Measurements from ENCODE around the gene DTNB. TPM values are rescaled to one million over a fixed set of nuclear protein-coding genes. Genes with fewer than 3 reads are reported as not detected.

The DTNB gene
- total RNA-seq, 1 experiment from 2014 or later: 26.3 TPM

- Mint-ChIP-seq H3K4me1 (ENCODE audit: insufficient read depth, unreplicated experiment) (peaks cover 9% of the 10 kb centered on the region), H3K27ac (ENCODE audit: low read depth, unreplicated experiment) (no peak overlapping the region), H3K4me3 (ENCODE audit: unreplicated experiment) (no peak overlapping the region), H3K36me3 (ENCODE audit: insufficient read depth, unreplicated experiment) (peaks cover 7% of the 10 kb centered on the region), H3K27me3 (ENCODE audit: insufficient read depth, unreplicated experiment) (no peaks in the 10 kb centered on the region), H3K9me3 (ENCODE audit: unreplicated experiment) (no peaks in the 10 kb centered on the region)
- intact Hi-C loops (cut with micrococcal nuclease): no loop called here
- no TSS peak for BruUV-seq (replicated peaks)
- no peak for DNase-seq (ENCODE audit: unreplicated experiment)
- CTCF ChIA-PET: interaction anchor here (1.8 kb wide), 1 partner anchor 19 kb away, joined by 4 read pairs; no protein-coding TSS in a partner anchor
- POLR2A ChIA-PET: interaction anchor here (0.6 kb wide), 1 partner anchor 76 kb away, joined by 3 read pairs; no protein-coding TSS in a partner anchor
- TF ChIP-seq CTCF (IDR thresholded peaks at IDR 0.05; ENCODE audit: unreplicated experiment): no peak
Measured at GRCh38 chr2:25381502-25381901, 291.9 kb downstream of the DTNB start.

GRCh38 chr2:25380586-25381375, 292.6 kb downstream of the DTNB start:
- intact Hi-C loops (cut with micrococcal nuclease): no loop called here
- POLR2A ChIA-PET: interaction anchor here (0.6 kb wide), 1 partner anchor 627 kb away, joined by 3 read pairs; no protein-coding TSS in a partner anchor
- no peaks in the 10 kb centered on the region for H3K9me3 Mint-ChIP-seq (ENCODE audit: unreplicated experiment)
- no peaks in the 10 kb centered on the region for H3K27me3 Mint-ChIP-seq (ENCODE audit: insufficient read depth, unreplicated experiment)
- CTCF ChIA-PET: interaction anchor here (0.5 to 1.8 kb wide), 3 partner anchors 19 to 962 kb away, joined by 3 to 4 read pairs (median 4); no protein-coding TSS in a partner anchor
- peaks cover 9% of the 10 kb centered on the region for H3K4me1 Mint-ChIP-seq (ENCODE audit: insufficient read depth, unreplicated experiment)
- H3K36me3 Mint-ChIP-seq (ENCODE audit: insufficient read depth, unreplicated experiment): peaks cover 7% of the 10 kb centered on the region
- no peak overlapping the region for H3K4me3 Mint-ChIP-seq (ENCODE audit: unreplicated experiment)
- no TSS peak for BruUV-seq (replicated peaks)
- no peak overlapping the region for H3K27ac Mint-ChIP-seq (ENCODE audit: low read depth, unreplicated experiment)
- no peak for TF ChIP-seq CTCF (IDR thresholded peaks at IDR 0.05; ENCODE audit: unreplicated experiment)
- DNase-seq (ENCODE audit: unreplicated experiment): no peak

- Mint-ChIP-seq H3K27ac (ENCODE audit: low read depth, unreplicated experiment) (no peak overlapping the region), H3K4me3 (ENCODE audit: unreplicated experiment) (no peak overlapping the region), H3K36me3 (ENCODE audit: insufficient read depth, unreplicated experiment) (peaks cover 7% of the 10 kb centered on the region), H3K27me3 (ENCODE audit: insufficient read depth, unreplicated experiment) (no peaks in the 10 kb centered on the region), H3K9me3 (ENCODE audit: unreplicated experiment) (no peaks in the 10 kb centered on the region), H3K4me1 (ENCODE audit: insufficient read depth, unreplicated experiment) (peaks cover 9% of the 10 kb centered on the region)
- TF ChIP-seq CTCF (IDR thresholded peaks at IDR 0.05; ENCODE audit: unreplicated experiment): no peak
- POLR2A ChIA-PET: interaction anchor here (0.6 kb wide), 1 partner anchor 628 kb away, joined by 3 read pairs; no protein-coding TSS in a partner anchor
- no peak for DNase-seq (ENCODE audit: unreplicated experiment)
- no TSS peak for BruUV-seq (replicated peaks)
- intact Hi-C loops (cut with micrococcal nuclease): no loop called here
- CTCF ChIA-PET: interaction anchor here (0.5 kb wide), 1 partner anchor 962 kb away, joined by 4 read pairs; no protein-coding TSS in a partner anchor
Measured at GRCh38 chr2:25380023-25380422, 293.4 kb downstream of the DTNB start.

DNA sequence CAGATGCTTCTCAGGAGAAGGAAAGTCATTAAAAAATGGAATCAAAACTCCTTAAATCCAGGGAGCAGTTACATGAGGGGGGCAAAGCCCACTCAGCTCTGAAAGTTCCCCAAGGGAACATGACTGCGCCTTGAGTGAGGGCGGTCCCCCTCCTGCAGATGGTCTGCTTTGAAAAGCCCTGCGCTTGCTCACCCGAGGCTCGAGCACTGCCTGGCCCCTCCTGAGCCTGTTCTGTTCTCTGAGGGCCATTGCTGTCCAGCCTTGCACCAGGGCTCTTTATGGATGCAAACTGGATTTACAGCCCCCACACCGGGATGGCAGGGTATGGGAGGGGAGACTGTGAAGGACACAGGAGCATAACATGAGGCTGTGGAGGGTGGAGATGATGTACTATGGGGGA, 293.8 kb downstream of the DTNB start:
- Mint-ChIP-seq H3K27me3 (ENCODE audit: insufficient read depth, unreplicated experiment) (no peaks in the 10 kb centered on the region), H3K9me3 (ENCODE audit: unreplicated experiment) (no peaks in the 10 kb centered on the region), H3K27ac (ENCODE audit: low read depth, unreplicated experiment) (no peak overlapping the region), H3K4me3 (ENCODE audit: unreplicated experiment) (no peak overlapping the region), H3K36me3 (ENCODE audit: insufficient read depth, unreplicated experiment) (peaks cover 7% of the 10 kb centered on the region), H3K4me1 (ENCODE audit: insufficient read depth, unreplicated experiment) (peaks cover 9% of the 10 kb centered on the region)
- ChIA-PET POLR2A (no interaction called here), CTCF (interaction anchor here (1.6 kb wide), 1 partner anchor 9 kb away, joined by 3 read pairs; no protein-coding TSS in a partner anchor)
- TF ChIP-seq CTCF (IDR thresholded peaks at IDR 0.05; ENCODE audit: unreplicated experiment): no peak
- no TSS peak for BruUV-seq (replicated peaks)
- intact Hi-C loops (cut with micrococcal nuclease): loop anchor here (5.0 kb wide), 1 partner anchor 37 kb away; the partner anchor contains the start of gene DNMT3A
- DNase-seq (ENCODE audit: unreplicated experiment): no peak
